HepG2 (cell line): ENCODE measurements around the gene RABGGTA. TPM values are rescaled to one million over a fixed set of nuclear protein-coding genes. Genes with fewer than 3 reads are reported as not detected.

Experiments used
- ATAC-seq: fragments of 200-7000 bp; cut with Tn5 transposase; 3 replicates; pipeline ENCODE4 v1.9.1; 2020; ENCODE audit warnings: mild to moderate bottlenecking, moderate library complexity
- BruUV-seq: library from RNA; stranded (reverse); fragments of 400-500 nt; replicated peaks from 2 replicates; lab custom pipeline; 2021; lab: Mats Ljungman, UMichigan
- CTCF ChIA-PET: fragments of 300-600 bp; formaldehyde crosslinking; extraction: SDS; loops from one replicate; lab custom pipeline; 2021; ENCODE audit warnings: low total read pairs, inconsistent platforms, low intra/inter-chr PET ratio; lab: Yijun Ruan, JAX
- POLR2A ChIA-PET: fragments of 350-600 bp; sonication (Branson Sonifier 250); formaldehyde crosslinking; loops from one replicate; lab custom pipeline; 2020; ENCODE audit warnings: antibody characterized with exemption, inconsistent platforms; lab: Yijun Ruan, JAX
- DNase-seq: peaks from one replicate; pipeline ENCODE4 v3.0.0-alpha.2; 2015; ENCODE audit warnings: low spot score
- FAIRE-seq: peaks from 3 replicates; lab custom pipeline; 2011; peaks lifted over from hg19 to GRCh38; lab: Jason Lieb, UNC
- H2AFZ ChIP-seq: one replicate; pipeline ENCODE4 v1.6.1; 2011; ENCODE audit warnings: low read length, inconsistent platforms
- H3K27ac ChIP-seq: fragments of 300-600 bp; 3 replicates; pipeline ENCODE4 v1.8.0; 2011; ENCODE audit warnings: mixed run types, mild to moderate bottlenecking, mixed read lengths, low read length, inconsistent platforms; ENCODE audit not compliant: insufficient read depth; ENCODE audit errors: extremely low read length
- H3K27me3 ChIP-seq, 2 experiments: fragments of 200-600 bp in 1 of 2; 2 replicates in 1 of 2; 3 replicates in 1 of 2; pipeline versions ENCODE4 v1.6.0 to v1.8.0; 2011; ENCODE audit warnings: low read length in 2 of 2, mild to moderate bottlenecking in 2 of 2, moderate library complexity in 2 of 2, inconsistent platforms in 1 of 2; ENCODE audit not compliant: insufficient read depth in 2 of 2, control insufficient read depth in 1 of 2
- H3K36me3 ChIP-seq, 2 experiments: fragments of 200-600 bp in 1 of 2; replicated peaks in 1 of 2; 2 replicates in 1 of 2; 3 replicates in 1 of 2; pipeline versions ENCODE4 v1.5.1 to v1.8.0; 2011; ENCODE audit warnings: low read length in 2 of 2, inconsistent platforms in 1 of 2; ENCODE audit not compliant: insufficient read depth in 2 of 2, control insufficient read depth in 1 of 2
- H3K4me1 ChIP-seq: 2 replicates; pipeline ENCODE4 v1.5.1; 2012; ENCODE audit warnings: low read length, inconsistent platforms; ENCODE audit not compliant: insufficient read depth
- H3K4me2 ChIP-seq: 2 replicates; pipeline ENCODE4 v1.6.0; 2011; ENCODE audit warnings: low read depth, low read length, inconsistent platforms
- H3K4me3 ChIP-seq, 3 experiments: fragments of 200-600 bp in 1 of 3; sonication (generic), shearing (Covaris generic) in 1 of 3; replicated peaks in 1 of 3; 2 replicates each; pipeline ENCODE4 v1.5.1; 2011 to 2016; ENCODE audit warnings: low read length in 3 of 3, inconsistent platforms in 2 of 3, low read depth in 2 of 3, mild to moderate bottlenecking in 2 of 3, control low read depth in 1 of 3, mixed read lengths in 1 of 3; ENCODE audit not compliant: insufficient read depth in 1 of 3
- H3K79me2 ChIP-seq: one replicate; pipeline ENCODE4 v1.6.1; 2011; ENCODE audit warnings: low read length, inconsistent platforms; ENCODE audit not compliant: insufficient read depth
- H3K9ac ChIP-seq: 2 replicates; pipeline ENCODE4 v1.6.0; 2011; ENCODE audit warnings: mild to moderate bottlenecking, low read depth, low read length, inconsistent platforms; ENCODE audit not compliant: insufficient read depth
- H3K9me3 ChIP-seq: 2 replicates; pipeline ENCODE4 v1.5.1; 2012; ENCODE audit warnings: mild to moderate bottlenecking, low read length
- H4K20me1 ChIP-seq: 2 replicates; pipeline ENCODE4 v1.6.0; 2011; ENCODE audit warnings: inconsistent platforms, mild to moderate bottlenecking, low read length, moderate library complexity; ENCODE audit not compliant: insufficient read depth
- AGO2 ChIP-seq: fragments of 200-400 bp; formaldehyde crosslinking; optimal IDR thresholded peaks from 2 replicates; pipeline ENCODE3; 2017; ENCODE audit warnings: mild to moderate bottlenecking, low read depth, low read length, moderate library complexity
- DR1 ChIP-seq: sonication (generic); formaldehyde crosslinking; IDR thresholded peaks from 2 replicates; pipeline ENCODE4 v1.8.0; 2021; ENCODE audit warnings: mild to moderate bottlenecking, missing genetic modification reagents, inconsistent platforms
- HMGA1 ChIP-seq: sonication (generic); formaldehyde crosslinking; conservative IDR thresholded peaks from 2 replicates; pipeline ENCODE4 v1.4.0; 2020; ENCODE audit warnings: missing genetic modification reagents
- HOXA9 ChIP-seq: sonication (generic); formaldehyde crosslinking; IDR thresholded peaks from 2 replicates; pipeline ENCODE4 v1.8.1; 2022; ENCODE audit warnings: missing genetic modification reagents, mild to moderate bottlenecking, moderate library complexity, borderline replicate concordance
- NFIB ChIP-seq: sonication (generic); formaldehyde crosslinking; IDR thresholded peaks from 2 replicates; pipeline ENCODE4 v1.9.0; 2021; ENCODE audit warnings: missing genetic modification reagents, mild to moderate bottlenecking, borderline replicate concordance
- NR1H2 ChIP-seq: sonication (generic); formaldehyde crosslinking; IDR thresholded peaks from 2 replicates; pipeline ENCODE4 v1.8.1; 2022; ENCODE audit warnings: low read depth, missing genetic modification reagents, borderline replicate concordance
- NRL ChIP-seq: sonication (generic); formaldehyde crosslinking; IDR thresholded peaks from 2 replicates; pipeline ENCODE4 v1.5.0; 2020; ENCODE audit warnings: missing genetic modification reagents, mild to moderate bottlenecking, moderate library complexity, borderline replicate concordance
- POLR2G ChIP-seq: fragments of 200-400 bp; formaldehyde crosslinking; IDR thresholded peaks from 2 replicates; pipeline ENCODE4 v1.6.1; 2018; ENCODE audit warnings: mild to moderate bottlenecking, low read depth, low read length, moderate library complexity
- REL ChIP-seq: sonication (generic); formaldehyde crosslinking; conservative IDR thresholded peaks from 2 replicates; pipeline ENCODE4 v1.8.0; 2022; ENCODE audit warnings: mild to moderate bottlenecking, missing genetic modification reagents, moderate library complexity
- TBX3 ChIP-seq: fragments of 450-650 bp; IDR thresholded peaks from 2 replicates; pipeline ENCODE4 v1.6.1; 2017; ENCODE audit warnings: antibody characterized with exemption, mild to moderate bottlenecking, inconsistent platforms, borderline replicate concordance
- UBTF ChIP-seq: sonication (generic); formaldehyde crosslinking; IDR thresholded peaks from 2 replicates; pipeline ENCODE4 v1.4.0; 2020; ENCODE audit warnings: mild to moderate bottlenecking, missing genetic modification reagents
- YY1 ChIP-seq: IDR thresholded peaks from 2 replicates; pipeline ENCODE4 v1.6.1; 2011; ENCODE audit warnings: low read length, low read depth, moderate library complexity, mild to moderate bottlenecking; ENCODE audit not compliant: insufficient read depth, insufficient replicate concordance
- ZNF557 ChIP-seq: sonication (generic); formaldehyde crosslinking; IDR thresholded peaks from 2 replicates; pipeline ENCODE4 v1.4.0; 2020; ENCODE audit warnings: missing genetic modification reagents
- ZNF670 ChIP-seq: sonication (generic); formaldehyde crosslinking; IDR thresholded peaks from 2 replicates; pipeline ENCODE4 v1.8.0; 2022; ENCODE audit warnings: mild to moderate bottlenecking, missing genetic modification reagents, borderline replicate concordance
- ZNF780A ChIP-seq: sonication (generic); formaldehyde crosslinking; IDR thresholded peaks from 2 replicates; pipeline ENCODE4 v1.8.0; 2022; ENCODE audit warnings: mild to moderate bottlenecking, missing genetic modification reagents, moderate library complexity
- WGBS: methylation state at CpG from one replicate; pipeline ENCODE4 v1.1.6; 2017; ENCODE audit warnings: low lambda C conversion rate; 5-methylcytosine and 5-hydroxymethylcytosine counted together
- in situ Hi-C: cut with HindIII; loops from 2 replicates; pipeline ENCODE4 v1.10.0; 2017; ENCODE audit warnings: low pct_unique_long_range_greater_than_20kb; ENCODE audit not compliant: extremely low pct_ligation_motif_present
- intact Hi-C: fragments of 100-400 bp; cut with micrococcal nuclease; formaldehyde crosslinking; loops from one replicate; pipeline ENCODE4 v1.10.0; 2022; ENCODE audit not compliant: unreplicated experiment
- polyA plus RNA-seq, 8 experiments: library from polyadenylated mRNA; depleted of rRNA in 3 of 8; stranded (reverse) in 7 of 8; unstranded in 1 of 8; fragments of >200 nt; fragmentation: Illumina TruSeq in 4 of 8; extraction: Trizol in 4 of 8; gene quantifications; 2 replicates each; pipeline versions ENCODE4 v1.2.1 to v1.2.3, GENCODE V29; 2011 to 2016; ENCODE audit warnings: low read depth in 4 of 8, missing spikeins in 1 of 8, mixed read lengths in 1 of 8; ENCODE audit not compliant: insufficient read depth in 1 of 8
- total RNA-seq, 5 experiments: library from RNA; depleted of rRNA; stranded (reverse); fragments of >200 nt; fragmentation: Illumina TruSeq; extraction: Trizol; gene quantifications; 2 replicates each; pipeline ENCODE4 v1.2.3, GENCODE V29; 2016; ENCODE audit warnings: low read depth in 1 of 5
- TF ChIP-seq, protein P1 (sequence below): sonication (generic); formaldehyde crosslinking; IDR thresholded peaks from 2 replicates; pipeline ENCODE4 v1.5.0; 2020; ENCODE audit warnings: mild to moderate bottlenecking, missing genetic modification reagents

Gene RABGGTA
- total and polyA plus RNA-seq, 2 of the 13 experiments (the other 11 are each of a cell fraction or from before 2014, with no cell fraction given), result 57.9 to 90.8 TPM

DNA sequence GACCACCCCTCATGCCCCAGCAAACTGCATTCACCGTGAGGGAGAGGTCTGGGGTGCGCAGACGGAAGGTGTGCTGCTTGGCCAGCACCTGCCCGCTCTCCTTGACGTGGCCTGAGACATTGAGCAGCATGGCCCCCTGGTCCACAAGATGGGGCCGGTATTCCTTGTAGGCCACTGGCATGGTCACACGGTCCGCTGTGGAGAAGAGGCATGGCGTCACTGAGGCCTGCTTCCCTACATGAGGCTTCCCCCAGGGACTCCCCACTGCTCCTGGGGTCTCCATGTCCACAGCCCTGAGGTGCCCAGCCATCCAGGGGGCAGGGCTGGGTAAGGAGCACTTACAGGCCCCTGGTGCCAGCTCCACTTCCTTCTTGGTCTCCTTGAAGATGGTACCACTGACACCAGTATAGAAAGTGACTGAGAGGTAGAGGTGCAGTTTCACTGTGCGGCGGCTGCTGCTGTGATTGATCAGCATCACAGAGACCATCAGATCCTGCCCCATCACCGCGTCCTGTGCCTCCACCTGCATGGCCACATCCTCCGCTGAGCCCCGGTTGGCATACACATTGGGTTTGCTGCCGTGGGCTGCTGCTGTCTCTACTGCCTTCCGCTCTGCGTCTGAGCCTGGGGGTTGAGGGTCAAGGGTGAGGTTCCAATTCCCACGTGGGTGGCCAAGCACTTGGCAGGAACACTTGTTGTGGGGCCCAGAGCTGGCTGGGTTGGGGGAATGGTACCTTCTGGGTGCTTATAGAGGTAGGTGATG, 16.6 kb downstream of the RABGGTA start:
- H3K4me3 ChIP-seq, result no peak overlapping the region
- intact Hi-C loops, result no loop called here
- no peak for ATAC-seq
- ChIA-PET POLR2A (interaction anchor here (1.7 to 13.2 kb wide), 3 partner anchors 12 to 59 kb away, joined by 4 to 254 read pairs (median 40); partner anchors contain the start of genes RABGGTA, TINF2 and TM9SF1), CTCF (no interaction called here)
- no peaks in the 10 kb centered on the region for H3K27me3 ChIP-seq
- H4K20me1 ChIP-seq, result no peaks in the 10 kb centered on the region
- no peak overlapping the region for H3K9ac ChIP-seq
- no TSS peak for BruUV-seq
- FAIRE-seq, result no peak
- peaks cover 0 to 1% of the 10 kb centered on the region in 2 experiments; a peak in 1 of 5 replicates for H3K36me3 ChIP-seq
- peaks cover 39% of the 10 kb centered on the region for H3K4me1 ChIP-seq
- WGBS, result 96% methylated on average over 19 of the region's 19 CpGs
- in situ Hi-C loops, result no loop called here
- no peak overlapping the region for H2AFZ ChIP-seq
- no peaks in the 10 kb centered on the region for H3K9me3 ChIP-seq
- H3K27ac ChIP-seq, result no peak overlapping the region
- DNase-seq, result no peak
- H3K4me2 ChIP-seq, result no peak overlapping the region
- no peaks in the 10 kb centered on the region for H3K79me2 ChIP-seq
- TF ChIP-seq HMGA1 (CRISPR knock-in tag) (no peak), AGO2 (peak; percentile 27), ZNF557 (CRISPR knock-in tag) (no peak), HOXA9 (CRISPR knock-in tag) (0 out of 2 replicates have a peak, but pooled peaks have one; percentile 40), NFIB (CRISPR knock-in tag) (0 out of 2 replicates have a peak, but pooled peaks have one; percentile 71), ZNF780A (CRISPR knock-in tag) (no peak), TBX3 (0 out of 2 replicates have a peak, but pooled peaks have one; percentile 19), NR1H2 (CRISPR knock-in tag) (no peak), DR1 (no peak), POLR2G (0 out of 2 replicates have a peak, but pooled peaks have one; percentile 4), NRL (CRISPR knock-in tag) (peak; percentile 25; the same call in 1 of the 2 replicates), YY1 (no peak), UBTF (CRISPR knock-in tag) (peak; percentile 2; the same call in 1 of the 2 replicates), ZNF670 (CRISPR knock-in tag) (no peak), REL (CRISPR knock-in tag) (no peak)
- TF ChIP-seq, protein P1, sequence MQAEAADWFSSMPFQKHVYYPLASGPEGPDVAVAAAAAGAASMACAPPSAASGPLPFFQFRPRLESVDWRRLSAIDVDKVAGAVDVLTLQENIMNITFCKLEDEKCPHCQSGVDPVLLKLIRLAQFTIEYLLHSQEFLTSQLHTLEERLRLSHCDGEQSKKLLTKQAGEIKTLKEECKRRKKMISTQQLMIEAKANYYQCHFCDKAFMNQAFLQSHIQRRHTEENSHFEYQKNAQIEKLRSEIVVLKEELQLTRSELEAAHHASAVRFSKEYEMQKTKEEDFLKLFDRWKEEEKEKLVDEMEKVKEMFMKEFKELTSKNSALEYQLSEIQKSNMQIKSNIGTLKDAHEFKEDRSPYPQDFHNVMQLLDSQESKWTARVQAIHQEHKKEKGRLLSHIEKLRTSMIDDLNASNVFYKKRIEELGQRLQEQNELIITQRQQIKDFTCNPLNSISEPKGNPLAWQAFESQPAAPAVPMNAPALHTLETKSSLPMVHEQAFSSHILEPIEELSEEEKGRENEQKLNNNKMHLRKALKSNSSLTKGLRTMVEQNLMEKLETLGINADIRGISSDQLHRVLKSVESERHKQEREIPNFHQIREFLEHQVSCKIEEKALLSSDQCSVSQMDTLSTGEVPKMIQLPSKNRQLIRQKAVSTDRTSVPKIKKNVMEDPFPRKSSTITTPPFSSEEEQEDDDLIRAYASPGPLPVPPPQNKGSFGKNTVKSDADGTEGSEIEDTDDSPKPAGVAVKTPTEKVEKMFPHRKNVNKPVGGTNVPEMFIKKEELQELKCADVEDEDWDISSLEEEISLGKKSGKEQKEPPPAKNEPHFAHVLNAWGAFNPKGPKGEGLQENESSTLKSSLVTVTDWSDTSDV (CRISPR knock-in tag), result peak; percentile 96; the same call in 1 of the 2 replicates
